Stimulated activated CD4-positive, alpha-beta T cell treated with anti-CD3 and anti-CD28 coated beads, Interleukin-15, amount 100 ng/mL, for 1 hour (primary cell): Measurements from ENCODE around the gene SP100.
"Not testable (repeated sequence)": the region's sequence is repeated elsewhere in the genome, so short reads cannot be mapped to it uniquely, and the experiment has no call there.

Source experiments
- DNase-seq, 2 donors: peaks; one replicate each; pipeline ENCODE4 v3.0.0-alpha.2; 2020; ENCODE audit warnings: low read depth in 1 of 2, low spot score in 1 of 2

Gene SP100

DNA sequence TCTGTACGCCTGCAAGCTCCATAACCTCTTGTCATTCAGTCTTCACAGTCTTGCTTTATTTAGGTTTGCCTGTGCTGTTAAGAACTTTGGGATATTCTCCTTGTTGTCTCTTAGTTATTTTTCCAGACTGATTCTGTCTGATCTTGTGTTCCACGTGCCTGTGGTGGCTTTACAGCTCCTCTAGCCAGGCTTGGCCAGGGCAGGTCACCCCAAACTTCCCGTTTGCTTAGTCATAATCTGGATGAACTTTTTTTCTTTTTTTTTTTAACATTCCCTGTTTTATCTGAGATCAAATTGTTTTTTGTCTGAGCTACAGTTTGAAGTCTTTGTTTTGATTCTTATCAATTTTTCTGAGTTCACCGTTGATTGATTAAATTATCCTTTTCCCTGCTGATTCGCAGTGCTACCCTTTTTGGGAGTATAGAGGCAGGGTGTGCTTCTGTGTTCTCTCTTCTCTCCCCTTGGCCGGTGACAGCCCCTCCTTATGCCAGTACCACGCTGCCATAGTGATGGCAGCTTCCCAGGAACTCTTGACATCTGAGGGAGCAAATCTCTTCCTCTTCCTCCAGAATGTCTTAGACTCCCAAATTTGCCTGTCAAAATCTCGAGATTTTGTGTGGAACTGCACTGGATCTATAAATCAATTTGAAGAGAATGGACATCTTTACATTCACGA lies 2.5 kb downstream of the SP100 start:
- DNase-seq: no peak

- DNase-seq: no peak
Measured at GRCh38 chr2:230419181-230419580, 3.2 kb downstream of the SP100 start.

DNA sequence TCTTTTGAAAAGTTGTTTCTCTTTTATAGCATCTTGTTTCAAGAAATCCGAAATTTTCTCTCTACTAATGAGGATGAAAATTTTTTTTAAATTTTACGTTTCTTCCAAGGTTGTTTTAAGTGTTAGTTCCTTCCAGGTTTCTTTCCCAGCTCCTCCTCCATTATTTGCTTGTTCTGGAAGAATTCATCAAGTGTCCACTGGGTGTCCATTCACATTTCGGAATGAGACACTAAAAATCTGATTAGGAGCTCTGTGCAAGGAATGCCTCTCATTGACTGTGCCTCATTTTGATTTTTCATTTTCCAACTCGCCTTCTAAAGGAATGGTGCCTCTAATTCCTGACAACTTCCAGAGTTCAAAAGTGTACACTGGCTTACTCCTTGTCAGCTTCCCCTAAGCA lies 6.1 kb downstream of the SP100 start:
- DNase-seq: no peak

- DNase-seq: no peak
Measured at GRCh38 chr2:230423851-230424458, 8.0 kb downstream of the SP100 start.

- no peak for DNase-seq
Measured at GRCh38 chr2:230425377-230425776, 9.4 kb downstream of the SP100 start.

DNA sequence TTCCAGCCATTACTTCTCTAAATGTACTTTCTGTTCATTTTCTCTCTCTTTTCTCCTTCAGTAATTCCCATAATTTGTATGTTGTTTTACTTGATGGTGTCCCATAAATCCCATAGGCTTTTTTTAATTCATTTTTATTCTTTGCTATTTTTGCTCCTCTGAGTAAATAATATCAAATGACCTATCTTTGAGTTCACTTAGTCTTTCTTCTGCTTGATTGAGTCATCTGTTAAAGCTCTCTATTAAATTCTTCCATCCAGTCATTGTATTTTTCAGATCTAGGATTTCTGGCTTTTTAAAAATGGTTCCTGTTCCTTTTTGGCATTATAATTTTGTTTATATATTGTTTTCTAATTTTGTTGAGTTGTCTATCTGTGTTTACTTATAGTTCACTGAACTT lies 13.5 kb downstream of the SP100 start:
- no peak for DNase-seq

- no peak for DNase-seq
Measured at GRCh38 chr2:230430957-230431910, 15.2 kb downstream of the SP100 start.

DNA sequence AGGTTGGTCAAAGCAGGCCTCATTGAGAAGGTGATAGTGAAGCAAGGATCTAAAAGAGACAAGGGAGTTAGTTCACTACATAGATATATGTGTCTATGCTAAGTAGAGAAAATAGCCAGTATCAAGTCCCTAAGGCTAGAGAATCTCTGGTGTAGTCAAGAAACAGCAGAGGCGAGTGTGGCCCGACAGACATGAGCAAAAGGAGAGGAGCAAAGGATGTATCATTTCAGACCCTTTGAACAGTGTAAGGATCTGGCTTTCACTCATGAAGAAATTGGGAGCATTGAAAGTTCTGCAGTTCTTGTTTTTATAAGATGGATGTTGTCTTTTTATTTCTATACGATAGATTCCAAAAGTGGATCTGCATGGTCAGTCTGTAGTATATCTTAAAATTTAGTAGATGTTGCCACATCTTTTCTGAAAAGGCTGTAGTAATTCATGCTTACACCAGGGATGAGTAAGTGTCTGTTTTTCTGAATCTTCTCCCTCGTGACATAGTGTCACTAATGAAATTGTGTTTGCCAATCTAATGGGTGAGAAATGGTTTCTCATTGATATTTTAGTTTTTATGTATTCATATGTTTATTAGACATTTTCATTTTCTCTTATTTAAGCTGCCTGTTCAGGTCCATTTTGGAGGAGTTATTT lies 18.8 kb downstream of the SP100 start:
- no peak for DNase-seq

DNA sequence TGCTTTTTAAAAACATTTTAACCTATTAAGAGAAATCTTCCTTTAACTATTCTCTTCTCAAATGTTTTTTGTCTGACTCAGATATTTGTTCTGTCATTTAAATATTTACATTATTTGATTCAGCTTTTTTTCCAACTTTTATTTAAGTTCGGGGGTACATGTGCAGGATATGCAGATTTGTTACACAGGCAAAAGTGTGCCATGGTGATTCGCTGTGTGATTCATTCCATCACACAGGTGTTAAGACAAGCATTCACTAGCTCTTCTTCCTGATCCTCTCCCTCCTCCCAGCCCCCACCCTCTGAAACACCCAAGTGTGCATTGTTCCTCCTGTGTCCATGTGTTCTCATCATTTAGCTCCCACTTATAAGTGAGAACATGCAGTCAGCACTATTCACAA lies 19.4 kb downstream of the SP100 start:
- DNase-seq: no peak

DNA sequence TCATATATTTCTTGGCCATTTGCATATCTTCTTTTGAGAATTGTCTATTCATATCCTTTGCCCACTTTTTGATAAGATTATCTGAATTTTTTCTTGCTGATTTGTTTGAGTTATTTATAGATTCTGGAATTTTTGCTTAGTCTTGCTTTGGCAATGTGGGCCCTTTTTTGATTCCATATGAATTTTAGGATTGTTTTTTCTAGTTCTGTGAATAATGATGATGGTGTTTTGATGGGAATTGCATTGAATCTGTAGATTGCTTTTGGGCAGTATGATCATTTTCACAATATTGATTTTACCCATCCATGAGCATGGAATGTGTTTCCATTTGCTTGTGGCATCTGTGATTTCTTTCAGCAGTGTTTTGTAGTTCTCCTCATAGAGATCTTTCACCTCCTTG lies 23.1 kb downstream of the SP100 start:
- DNase-seq: not testable (repeated sequence)

DNA sequence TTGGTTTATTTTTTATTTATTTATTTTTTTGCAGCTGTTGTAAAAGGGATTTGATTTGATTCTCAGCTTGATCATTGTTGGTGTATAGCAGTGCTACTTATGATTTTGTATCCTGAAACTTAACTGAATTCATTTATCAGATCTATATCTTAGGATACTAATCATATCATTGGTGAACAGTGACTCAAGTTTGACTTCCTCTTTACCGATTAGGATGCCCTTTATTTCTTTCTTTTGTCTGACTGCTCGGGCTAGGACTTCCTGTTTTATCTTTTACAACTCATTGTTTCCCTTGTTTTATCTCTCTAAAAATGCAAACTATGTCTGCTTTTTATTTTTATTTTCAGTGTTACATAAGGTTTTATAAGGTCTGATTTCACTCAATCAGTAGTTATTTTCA lies 23.6 kb downstream of the SP100 start:
- DNase-seq: no peak

DNA sequence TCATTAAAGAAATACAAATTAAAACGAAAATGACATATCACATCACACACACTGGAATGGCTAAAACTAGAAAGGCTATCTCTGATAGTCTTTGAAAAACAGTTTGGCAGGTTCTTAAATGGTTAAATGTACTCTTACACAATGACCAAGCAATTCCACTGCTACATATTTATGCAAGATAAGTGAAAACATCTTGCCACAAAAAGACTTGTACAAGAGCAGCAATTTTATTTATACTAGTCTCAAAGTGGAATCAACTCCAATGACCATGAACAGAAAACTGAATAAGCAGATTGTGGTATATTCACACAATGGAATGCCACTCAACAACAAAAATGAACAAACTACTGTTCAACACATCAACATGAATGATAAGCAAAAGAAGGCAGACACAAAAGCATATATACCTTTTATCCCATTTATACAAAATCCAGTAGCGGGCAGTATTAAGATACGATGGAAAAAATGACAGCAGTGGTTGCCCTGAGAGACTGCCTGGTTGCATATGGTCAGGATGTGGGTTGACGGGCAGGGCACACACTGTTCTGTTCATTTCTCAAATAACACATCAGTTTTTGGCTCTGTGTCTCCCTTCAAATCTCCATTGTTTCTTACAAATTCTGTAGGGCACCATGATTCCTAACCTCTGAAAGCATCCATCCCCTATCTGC lies 25.4 kb downstream of the SP100 start:
- DNase-seq: peak in 1 of 2 donors; percentile 19

DNA sequence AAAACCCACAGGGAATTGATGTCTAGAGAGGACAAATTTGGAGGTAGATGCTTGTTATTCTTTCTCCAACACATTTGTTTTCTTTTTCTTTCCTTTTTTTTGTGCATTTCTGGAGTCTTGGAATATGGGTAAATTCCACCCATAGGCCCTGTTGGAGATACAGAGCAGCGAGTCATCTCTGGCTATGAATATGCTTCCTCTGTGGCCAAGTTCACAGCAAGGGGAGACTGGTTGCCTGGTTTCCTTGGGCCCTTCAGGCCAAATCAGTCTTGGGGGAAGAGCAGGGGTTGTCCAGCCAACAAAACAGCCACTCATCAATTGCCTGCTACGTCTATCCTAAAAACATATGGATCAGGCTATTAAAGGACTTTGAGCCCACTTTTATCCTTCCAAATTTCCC lies 27.5 kb downstream of the SP100 start:
- DNase-seq: no peak

DNA sequence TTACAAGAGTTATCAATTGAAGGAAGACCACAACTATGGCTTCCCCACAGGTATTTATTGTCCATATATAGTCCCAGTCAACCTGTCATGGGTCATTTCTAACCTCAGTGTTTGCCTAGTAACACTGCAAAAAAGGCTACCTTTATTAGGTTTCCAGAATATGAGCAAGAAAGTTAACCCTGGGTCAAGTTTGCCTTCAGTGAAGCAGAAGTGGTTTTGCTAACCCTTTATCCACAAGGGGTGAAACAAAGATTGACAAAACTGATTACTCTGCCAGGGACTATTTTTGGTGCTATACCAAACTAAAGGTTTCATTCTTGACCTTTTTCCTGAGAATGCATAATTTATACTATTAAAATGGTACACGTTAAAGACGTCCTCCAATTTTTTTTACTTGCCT lies 28.8 kb downstream of the SP100 start:
- no peak for DNase-seq

DNA sequence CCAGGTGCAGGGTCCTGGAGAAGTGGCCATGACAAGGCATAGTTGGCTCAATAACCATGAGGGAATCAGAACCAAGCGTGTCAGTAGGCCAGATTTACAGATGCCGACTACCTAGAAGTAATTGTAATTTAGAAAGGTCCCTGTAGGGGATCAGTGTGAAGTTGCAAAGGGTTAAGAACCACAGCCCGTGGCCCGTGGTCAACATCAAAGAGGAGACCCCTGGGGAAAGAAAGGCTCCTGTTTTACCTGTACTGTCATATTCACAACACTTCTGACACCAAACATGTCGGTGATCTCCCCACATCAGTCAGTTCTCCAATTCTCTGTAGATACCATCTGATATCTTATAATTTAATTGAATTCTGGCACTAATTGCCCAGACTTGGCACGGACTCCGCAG lies 31.0 kb downstream of the SP100 start:
- DNase-seq: no peak

- DNase-seq: no peak
Measured at GRCh38 chr2:230447455-230448451, 31.8 kb downstream of the SP100 start.

DNA sequence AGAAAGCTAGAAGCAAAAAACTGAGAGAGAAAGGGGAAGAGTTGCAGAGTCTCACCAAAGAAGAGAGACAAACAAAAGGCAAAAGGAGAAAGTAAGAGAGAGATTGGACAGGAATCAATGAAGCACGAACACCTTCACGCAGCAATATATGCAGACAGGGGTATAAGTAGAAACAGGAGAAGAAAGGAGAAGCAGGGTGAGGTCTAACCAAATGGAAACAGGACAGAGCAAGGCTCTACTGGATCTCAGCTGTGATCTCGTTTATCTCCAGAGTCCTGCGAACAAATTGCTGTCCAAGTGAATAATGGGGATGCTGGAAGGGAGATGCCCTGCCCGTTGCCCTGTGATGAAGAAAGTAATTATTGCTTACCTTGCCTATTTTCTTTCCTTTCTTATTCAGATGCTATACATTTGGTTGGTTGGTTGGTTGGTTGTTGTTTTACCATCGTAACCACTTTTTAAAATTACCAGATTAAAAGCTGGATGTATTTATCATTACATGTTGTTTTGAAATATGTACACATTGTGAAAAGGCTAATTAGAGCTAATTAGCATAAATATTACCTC lies 34.0 kb downstream of the SP100 start:
- no peak for DNase-seq

DNA sequence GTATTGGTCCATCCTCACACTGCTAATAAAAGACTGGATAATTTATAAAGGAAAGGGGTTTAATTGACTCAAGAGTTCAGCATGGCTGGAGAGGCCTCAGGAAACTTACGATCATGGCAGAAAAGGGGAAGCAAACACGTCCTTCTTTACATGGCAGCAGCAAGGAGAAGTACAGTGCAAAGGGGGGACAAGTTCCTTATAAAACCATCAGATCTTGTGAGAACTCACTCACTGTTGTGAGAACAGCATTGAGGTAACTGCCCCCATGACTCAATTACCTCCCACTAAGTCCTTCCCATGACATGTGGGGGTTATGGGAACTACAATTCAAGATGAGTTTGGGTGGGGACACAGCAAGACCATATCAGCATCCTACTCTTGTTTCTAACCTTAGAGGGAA lies 37.0 kb downstream of the SP100 start:
- no peak for DNase-seq

GRCh38 chr2:230455005-230455684 lies 39.1 kb downstream of the SP100 start:
- no peak for DNase-seq
